SH-SY5Y (cell line): Measurements from ENCODE around the gene CCL20.

Experiments
- GATA2 ChIP-seq: IDR thresholded peaks from 2 replicates; pipeline ENCODE4 v1.6.1; 2011; ENCODE audit warnings: mild to moderate bottlenecking, low read depth, low read length
- GATA3 ChIP-seq: IDR thresholded peaks from 2 replicates; pipeline ENCODE4 v1.6.1; 2011; ENCODE audit warnings: low read depth, mild to moderate bottlenecking, low read length, moderate library complexity

Gene CCL20

DNA sequence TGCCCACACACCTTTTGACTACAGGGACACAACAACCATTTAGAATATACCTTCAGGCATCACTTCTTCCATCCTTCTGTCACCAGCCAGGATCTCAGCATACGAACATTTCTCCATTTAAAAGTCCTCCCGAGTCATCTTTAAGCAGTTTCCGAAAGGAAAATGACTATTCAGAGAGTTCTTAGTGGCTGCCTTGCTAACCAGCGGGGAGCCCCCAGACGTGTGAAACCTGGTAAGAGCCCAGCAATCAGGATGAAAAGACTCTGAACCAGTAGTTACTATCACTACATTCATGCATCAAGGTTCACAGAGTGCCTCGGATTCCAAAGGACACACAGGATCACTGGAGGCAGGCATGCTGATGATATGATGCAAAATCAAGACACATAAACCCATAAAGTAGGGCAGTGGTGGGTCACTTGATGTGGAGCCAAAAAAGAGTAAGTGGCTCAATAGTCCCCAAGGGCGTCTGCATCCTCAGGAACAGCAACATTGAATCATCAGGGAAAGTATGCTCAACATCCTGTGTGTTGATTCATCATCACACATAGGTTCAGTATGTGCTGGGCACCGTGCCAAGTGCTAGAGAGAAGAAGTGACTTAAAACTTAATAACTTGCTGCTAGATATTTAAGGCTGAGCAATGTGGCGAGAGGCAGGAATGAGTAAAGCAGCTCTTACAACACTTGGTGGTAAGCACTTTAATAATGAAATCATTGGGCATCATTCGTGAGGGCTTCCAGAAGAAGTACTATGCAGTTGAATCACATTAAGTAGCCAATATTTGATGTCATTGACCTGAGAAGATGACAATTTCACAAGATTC, 4.4 kb downstream of the CCL20 start:
- no peak for TF ChIP-seq GATA3
- TF ChIP-seq GATA2: no peak

DNA sequence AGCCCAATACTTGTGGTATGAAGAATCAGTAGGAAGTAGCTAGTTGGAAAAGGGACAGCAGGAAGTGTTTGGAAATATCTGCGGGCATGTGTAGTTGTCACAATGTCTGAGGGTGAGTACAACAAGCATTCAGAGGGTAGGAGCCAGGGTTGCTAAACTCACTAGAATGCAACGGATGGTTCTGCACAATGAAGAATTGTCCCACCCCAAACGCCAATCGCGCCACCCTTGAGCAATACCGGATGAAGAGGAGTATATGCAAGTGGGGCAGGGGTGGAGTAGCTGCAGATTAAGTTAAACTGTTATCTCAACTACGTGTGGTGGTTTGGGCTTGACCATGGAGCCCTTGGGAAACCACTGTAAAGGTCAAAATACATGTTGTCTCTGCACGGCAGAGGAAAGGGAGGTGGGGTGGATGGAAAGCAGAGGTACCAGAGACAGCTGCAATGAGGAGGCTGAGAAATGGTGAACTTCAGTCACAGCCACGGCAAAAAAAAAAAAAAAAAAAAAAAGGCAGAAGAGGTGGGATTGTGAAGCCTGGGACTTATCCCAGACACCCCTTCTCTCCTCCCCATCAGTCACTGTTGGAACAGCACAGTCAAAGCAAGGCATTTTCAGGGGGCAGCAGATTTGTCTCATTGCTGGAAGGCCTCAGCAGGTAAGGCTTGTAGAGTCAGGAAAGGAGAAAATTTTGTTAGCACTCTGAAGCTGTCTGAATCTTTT, 5.2 kb downstream of the CCL20 start:
- TF ChIP-seq GATA3 (no peak), GATA2 (no peak)

DNA sequence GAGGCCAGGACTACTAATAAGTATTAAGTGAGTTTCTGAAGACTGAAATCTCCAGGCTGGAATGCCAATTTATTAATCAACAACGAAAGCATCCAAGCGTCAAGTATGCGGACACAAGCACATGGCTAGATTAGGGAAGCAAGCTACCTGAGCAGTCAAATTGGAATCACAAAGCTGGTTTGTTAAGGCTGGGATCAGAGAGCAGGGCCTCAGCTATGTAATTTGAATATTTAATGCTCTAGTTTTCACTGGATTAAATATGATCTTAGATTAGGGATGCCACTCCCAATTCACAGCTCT, 5.7 kb downstream of the CCL20 start:
- TF ChIP-seq GATA3: no peak
- no peak for TF ChIP-seq GATA2

DNA sequence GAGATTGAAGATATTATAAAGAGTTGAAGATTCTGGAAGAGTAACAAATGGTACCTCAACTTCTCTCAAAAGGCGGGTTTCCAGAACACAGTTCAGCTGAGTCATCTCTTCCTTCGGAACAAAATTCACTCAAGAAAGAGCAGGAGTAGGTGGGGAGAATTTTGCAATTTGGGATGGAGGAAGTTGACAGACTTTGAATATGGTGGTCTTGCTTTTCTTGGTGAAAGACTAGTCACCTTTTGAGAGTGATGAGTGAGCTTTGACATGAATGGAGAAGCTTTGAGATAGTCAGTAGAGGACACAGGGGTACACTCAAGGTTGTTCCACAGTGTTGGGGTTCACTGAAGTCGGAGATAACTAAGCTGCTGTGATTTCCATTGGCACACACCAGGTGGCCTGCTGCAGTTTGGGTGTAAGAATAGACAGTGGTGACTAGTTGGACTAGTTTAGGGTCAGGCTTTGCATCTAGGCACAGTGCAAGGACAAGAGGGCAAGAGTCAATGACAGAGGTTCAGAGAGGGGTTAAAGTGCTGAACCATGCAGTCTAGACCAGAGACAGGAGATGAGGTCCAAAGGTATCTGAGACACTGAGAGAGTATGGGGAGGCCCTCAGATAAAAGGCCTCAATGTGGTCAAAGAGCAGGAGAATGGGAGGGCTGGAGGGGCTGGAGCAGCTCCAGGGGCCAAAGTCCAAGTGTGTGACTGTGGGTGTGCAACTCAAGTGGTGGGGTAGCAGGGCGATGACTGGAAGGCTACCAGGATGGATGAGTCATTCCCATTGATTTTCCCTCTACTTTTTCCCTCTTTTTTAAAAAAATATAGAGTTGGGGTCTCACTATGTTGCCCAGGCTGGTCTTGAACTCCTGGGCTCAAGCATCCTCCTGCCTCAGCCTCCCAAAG, 7.7 kb downstream of the CCL20 start:
- TF ChIP-seq GATA3 (no peak), GATA2 (no peak)

DNA sequence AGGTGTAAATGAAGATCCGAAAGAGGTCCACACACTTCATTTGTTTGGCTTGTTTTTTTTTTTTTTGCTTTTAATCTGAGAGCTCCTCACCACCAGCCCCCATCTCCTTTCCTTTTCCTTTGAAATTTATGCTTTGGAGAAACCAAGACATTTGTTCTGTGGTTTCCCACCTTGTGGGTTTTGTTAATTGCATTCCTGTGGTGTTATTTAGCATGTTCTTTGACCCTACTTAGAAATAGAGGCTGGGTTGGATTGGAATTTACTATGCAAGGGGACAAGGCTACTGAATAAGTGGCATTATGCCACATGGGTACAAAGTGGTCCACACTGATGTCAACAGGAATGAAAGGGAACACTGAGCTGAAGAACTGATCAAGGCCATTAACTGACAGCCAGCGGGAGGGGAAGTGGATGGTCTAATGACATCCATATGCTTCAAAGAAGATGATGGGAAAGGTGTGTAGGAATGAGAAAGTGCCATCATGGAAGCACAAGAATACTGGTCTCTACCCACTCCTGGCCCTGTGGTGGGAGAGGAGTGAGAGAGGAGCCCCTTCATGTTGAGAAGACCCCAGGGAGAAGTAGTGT, 8.9 kb downstream of the CCL20 start:
- TF ChIP-seq GATA3 (no peak), GATA2 (no peak)

DNA sequence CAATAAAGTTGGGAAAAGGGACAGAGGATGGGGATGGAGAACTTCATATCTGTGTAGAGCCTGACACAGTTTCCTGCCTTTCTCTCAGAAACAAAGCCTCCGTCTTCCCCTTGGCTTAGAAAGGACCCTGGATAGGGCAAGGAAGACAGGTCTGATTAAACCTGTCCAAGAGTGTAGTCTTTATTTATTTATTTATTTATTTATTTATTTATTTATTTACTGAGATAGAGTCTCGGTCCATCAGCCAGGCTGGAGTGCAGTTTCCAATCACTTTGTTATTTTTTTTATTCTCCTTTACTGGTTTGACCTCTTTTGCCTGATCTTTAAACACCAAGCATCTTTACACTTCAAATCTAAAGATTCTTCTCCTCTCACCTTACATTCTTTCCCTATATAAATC, 10.3 kb downstream of the CCL20 start:
- TF ChIP-seq GATA2: no peak
- no peak for TF ChIP-seq GATA3

DNA sequence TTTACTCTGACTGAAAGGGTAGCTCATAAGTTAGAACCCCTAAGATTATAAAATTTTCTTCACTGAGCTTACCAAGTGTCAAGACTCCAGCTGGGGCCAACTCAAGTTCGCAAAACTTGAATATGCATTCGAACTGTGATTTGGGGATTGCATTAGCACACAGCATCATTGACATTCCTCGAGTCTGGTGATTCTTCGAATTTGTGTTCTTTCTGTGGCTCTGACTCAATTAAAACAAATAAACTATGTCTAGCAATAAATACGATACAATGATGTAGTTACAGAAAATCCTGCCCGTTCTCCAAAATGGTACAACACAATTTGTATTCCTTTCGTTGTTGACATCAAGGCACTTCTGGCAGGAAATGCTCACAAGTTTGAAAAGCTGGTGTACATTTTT, 11.1 kb downstream of the CCL20 start:
- no peak for TF ChIP-seq GATA3
- TF ChIP-seq GATA2: no peak

DNA sequence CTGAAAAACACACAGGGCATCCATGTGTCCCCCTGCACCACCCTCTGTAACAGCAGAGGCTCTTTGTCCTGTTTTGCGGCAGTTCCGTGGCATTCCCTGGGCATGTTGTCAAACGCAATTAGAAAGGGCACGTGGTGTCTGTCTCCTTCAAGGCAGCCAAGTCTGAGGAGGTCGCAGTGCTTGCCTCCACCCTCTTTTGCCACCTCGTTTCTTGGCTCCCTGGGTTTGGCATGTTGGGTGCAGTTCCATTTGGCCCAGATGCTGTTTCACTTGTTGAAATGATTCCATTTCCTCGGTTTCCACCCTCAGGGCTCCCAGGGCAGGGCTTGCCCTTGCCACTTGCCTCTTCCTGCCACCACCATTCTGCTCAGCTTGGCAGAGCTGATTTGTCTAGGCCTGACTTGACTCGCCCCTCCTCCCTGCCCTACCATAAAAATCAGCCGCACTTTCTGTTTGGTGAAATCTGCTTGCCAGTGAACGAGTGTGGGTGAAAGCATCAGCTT, 12.4 kb downstream of the CCL20 start:
- TF ChIP-seq GATA2 (no peak), GATA3 (no peak)

DNA sequence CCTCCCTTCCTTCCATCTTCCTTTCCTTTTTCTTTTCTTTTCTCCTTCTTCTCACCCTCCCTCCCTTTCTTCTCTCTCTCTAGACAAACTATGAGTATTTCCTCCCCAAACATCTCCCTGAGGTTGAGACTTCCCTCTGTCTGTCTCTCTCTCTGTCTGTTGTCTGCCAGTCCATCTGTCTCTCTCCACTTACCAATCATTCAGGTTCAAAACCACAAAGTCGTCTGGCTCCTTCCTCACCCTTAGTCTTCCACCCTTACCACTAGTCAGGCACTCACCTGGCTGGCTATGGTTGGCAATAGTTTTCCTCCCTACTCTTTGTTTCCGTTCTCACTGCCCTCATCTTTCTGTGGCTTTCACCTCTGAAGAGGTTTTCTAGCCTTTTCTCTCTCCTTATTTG, 12.9 kb downstream of the CCL20 start:
- TF ChIP-seq GATA2 (no peak), GATA3 (no peak)

DNA sequence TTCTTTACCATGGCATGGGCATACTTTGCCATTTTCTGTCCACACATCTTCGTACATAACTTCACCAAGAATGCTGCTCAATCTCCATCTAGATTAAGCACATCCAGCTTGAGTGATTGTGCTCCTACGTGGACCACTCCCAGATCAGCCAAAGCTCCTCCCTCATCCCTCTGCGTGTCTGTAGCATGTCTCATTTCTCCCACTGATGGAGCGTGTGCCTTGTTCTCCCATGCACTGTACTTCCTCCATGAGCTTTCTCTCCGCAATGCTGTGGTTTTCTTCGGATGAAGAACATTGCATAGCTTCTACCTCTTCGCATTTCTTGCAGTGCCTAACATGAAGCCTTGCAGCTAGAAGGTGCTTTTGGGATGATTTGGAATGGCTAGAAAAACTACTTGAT, 13.5 kb downstream of the CCL20 start:
- no peak for TF ChIP-seq GATA3
- no peak for TF ChIP-seq GATA2

DNA sequence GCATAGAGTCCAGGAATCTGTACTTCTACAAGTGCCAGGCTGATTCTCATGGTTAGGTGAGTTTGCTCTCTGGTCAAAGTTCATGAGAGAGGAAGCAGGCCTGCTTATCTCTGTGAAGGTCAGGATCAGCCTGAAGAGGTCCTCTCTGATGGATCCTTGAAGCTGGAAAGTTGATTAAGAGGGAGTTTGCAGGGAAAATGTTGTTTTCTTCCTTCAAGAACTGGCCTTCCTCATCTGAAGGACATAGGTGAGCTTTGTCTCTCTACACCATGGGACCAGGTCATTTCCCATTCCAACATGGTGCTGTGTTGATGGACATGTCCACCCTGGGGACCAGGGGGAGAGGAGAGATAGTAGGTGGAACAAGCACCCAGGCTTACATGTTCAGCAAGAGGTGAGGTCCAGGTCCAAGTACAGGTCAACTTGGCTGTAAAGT, 14.9 kb downstream of the CCL20 start:
- TF ChIP-seq GATA2: no peak

DNA sequence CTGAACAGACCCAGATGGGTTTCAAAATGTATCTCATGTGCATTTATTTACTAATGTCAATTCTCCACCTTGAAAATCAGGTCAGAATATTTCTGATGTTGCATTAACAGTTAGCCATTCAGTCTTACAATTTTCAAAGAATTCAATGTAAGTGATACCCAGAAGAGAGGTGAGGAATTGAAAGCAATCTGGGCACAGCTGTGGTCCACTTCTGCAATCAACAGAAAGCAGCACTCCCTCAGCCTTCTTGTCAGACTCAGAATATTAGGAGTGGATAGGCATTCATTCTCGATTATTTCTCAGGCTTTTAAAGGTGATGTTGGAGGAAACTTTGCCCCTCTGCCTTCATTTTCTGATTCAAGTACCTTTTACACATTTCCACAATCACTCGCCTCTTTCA, 15.7 kb downstream of the CCL20 start:
- TF ChIP-seq GATA2 (no peak), GATA3 (no peak)

DNA sequence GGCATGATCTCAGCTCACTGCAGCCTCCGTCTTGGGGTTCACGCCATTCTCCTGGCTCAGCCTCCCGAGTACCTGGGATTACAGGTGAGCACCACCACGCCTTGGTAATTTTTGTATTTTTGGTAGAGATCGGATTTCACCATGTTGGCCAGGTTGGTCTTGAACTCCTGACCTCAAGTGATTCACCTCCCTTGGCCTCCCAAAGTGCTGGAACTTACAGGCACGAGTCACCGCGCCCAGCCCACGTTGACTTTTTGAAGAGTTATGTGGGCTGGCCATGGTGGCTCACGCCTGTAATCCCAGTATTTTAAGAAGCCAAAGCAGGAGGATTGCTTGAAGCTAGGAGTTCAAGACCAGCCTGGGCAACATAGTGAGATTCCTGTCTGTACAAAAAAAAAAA, 20.8 kb downstream of the CCL20 start:
- TF ChIP-seq GATA3: no peak
- TF ChIP-seq GATA2: no peak

DNA sequence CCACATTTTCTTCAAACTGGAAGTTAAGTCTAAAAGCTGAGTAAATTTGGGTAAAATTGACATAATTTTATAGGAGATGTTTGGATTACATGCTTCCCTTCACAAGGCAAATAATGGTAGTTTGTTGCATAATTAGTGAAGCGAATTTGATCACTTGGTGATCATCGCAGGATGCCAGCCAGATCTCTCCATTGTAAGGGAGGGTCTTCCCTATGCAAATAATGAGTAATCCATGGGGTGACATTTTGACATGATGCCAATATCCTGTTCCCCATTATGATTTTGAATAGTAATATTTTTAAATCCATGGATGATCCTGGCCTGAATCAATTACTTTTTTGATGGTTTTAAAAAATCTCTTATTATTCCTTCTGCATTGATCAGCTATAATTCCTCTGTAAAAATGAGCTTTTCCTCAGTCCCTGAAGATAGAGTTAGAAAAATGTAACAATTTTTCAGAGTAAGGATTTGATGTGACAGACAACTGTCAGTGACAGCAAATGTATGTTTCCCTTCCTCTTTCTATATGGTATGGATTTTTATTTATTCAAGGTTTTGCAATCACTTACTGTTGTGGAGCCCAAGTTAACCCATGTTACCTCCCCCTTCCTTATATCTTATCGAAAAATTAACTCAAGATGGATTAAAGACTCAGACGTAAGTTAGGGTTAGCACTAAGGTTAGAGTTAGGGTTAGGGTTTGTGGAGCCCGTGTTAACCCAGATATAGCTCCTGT, 21.4 kb downstream of the CCL20 start:
- TF ChIP-seq GATA3 (no peak), GATA2 (no peak)
